Inflammatory macrophage treated with lipopolysaccharide for 4 hours (primary cell): Measurements from ENCODE around the gene SFMBT2.

Experiments
- DNase-seq: peaks from one replicate; pipeline ENCODE4 v3.0.0-alpha.2; 2020

The SFMBT2 gene

GRCh38 chr10:7424919-7425318, 14.1 kb upstream of the SFMBT2 start:
- DNase-seq = no peak

GRCh38 chr10:7424315-7424714, 13.5 kb upstream of the SFMBT2 start:
- DNase-seq = no peak

- no peak for DNase-seq
Measured at GRCh38 chr10:7423521-7423920, 12.7 kb upstream of the SFMBT2 start.

- no peak for DNase-seq
Measured at GRCh38 chr10:7421526-7421925, 10.7 kb upstream of the SFMBT2 start.

GRCh38 chr10:7419998-7420397, 9.2 kb upstream of the SFMBT2 start:
- no peak for DNase-seq

- peak; percentile 66 for DNase-seq
Measured at GRCh38 chr10:7417807-7418206, 7.0 kb upstream of the SFMBT2 start.

- peak; percentile 64 for DNase-seq
Measured at GRCh38 chr10:7417103-7417623, 6.3 kb upstream of the SFMBT2 start.

- DNase-seq = no peak
Measured at GRCh38 chr10:7414766-7415165, 3.9 kb upstream of the SFMBT2 start.

GRCh38 chr10:7412928-7413282, 2.1 kb upstream of the SFMBT2 start:
- no peak for DNase-seq

- peak; percentile 46 for DNase-seq
Measured at GRCh38 chr10:7412237-7412927, 1.5 kb upstream of the SFMBT2 start.

GRCh38 chr10:7411671-7412128, 866 bp upstream of the SFMBT2 start:
- no peak for DNase-seq

- peak; percentile 59 for DNase-seq
Measured at GRCh38 chr10:7410301-7410861, 453 bp downstream of the SFMBT2 start.

- DNase-seq = peak; percentile 15
Measured at GRCh38 chr10:7409732-7410168, 1.1 kb downstream of the SFMBT2 start.

- peak; percentile 39 for DNase-seq
Measured at GRCh38 chr10:7409045-7409731, 1.6 kb downstream of the SFMBT2 start.

GRCh38 chr10:7408291-7409044, 2.4 kb downstream of the SFMBT2 start:
- peak; percentile 59 for DNase-seq

GRCh38 chr10:7407368-7408290, 3.2 kb downstream of the SFMBT2 start:
- peak; percentile 57 for DNase-seq

GRCh38 chr10:7406712-7407333, 4.0 kb downstream of the SFMBT2 start:
- DNase-seq = no peak

- peak; percentile 74 for DNase-seq
Measured at GRCh38 chr10:7405637-7406036, 5.2 kb downstream of the SFMBT2 start.

GRCh38 chr10:7403620-7404019, 7.2 kb downstream of the SFMBT2 start:
- peak; percentile 33 for DNase-seq

- DNase-seq = no peak
Measured at GRCh38 chr10:7401782-7402181, 9.1 kb downstream of the SFMBT2 start.

GRCh38 chr10:7401156-7401555, 9.7 kb downstream of the SFMBT2 start:
- DNase-seq = no peak
